ES-I3 (cell line): ENCODE results near the gene GPR82.

ENCODE experiments used
- H3K36me3 ChIP-seq: 2 replicates; pipeline ENCODE4 v1.6.1; 2013; ENCODE audit warnings: mild to moderate bottlenecking, low read length, control low read depth, moderate library complexity; ENCODE audit not compliant: insufficient read depth
- H3K4me1 ChIP-seq: 2 replicates; pipeline ENCODE4 v1.6.1; 2013; ENCODE audit warnings: mild to moderate bottlenecking, control low read depth, low read length; ENCODE audit not compliant: insufficient read depth
- H3K9ac ChIP-seq: 2 replicates; pipeline ENCODE4 v1.6.1; 2013; ENCODE audit warnings: low read depth, mild to moderate bottlenecking, low read length, moderate library complexity
- H3K9me3 ChIP-seq: 2 replicates; pipeline ENCODE4 v1.6.1; 2013; ENCODE audit warnings: mild to moderate bottlenecking, low read length, moderate library complexity; ENCODE audit not compliant: control insufficient read depth, insufficient read depth

The GPR82 gene

DNA sequence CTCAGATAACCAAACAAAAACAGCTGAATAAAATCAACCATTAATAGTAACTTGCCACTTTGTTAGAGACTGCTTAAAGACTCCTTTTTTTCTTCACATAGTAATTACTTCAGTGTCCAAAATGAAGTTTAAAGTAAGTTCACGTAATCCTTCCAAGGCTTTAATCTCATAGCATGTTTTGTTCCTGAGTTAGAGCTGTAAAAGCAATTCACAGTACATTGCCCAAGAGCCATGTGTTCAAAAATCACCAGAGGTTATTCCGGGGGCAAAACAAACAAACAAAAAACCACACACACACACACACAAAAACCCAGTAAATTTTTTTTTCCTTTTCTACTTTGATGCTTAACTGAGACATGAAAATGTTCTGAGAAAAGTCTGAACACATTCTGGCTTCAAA is 6.1 kb downstream of the GPR82 start:
- no peaks in the 10 kb centered on the region for H3K9me3 ChIP-seq
- no peaks in the 10 kb centered on the region for H3K4me1 ChIP-seq
- no peak overlapping the region for H3K9ac ChIP-seq
- H3K36me3 ChIP-seq = no peaks in the 10 kb centered on the region; the same call in 1 of the 2 replicates

- no peaks in the 10 kb centered on the region for H3K4me1 ChIP-seq
- H3K9ac ChIP-seq = no peak overlapping the region
- no peaks in the 10 kb centered on the region; the same call in 1 of the 2 replicates for H3K36me3 ChIP-seq
- no peaks in the 10 kb centered on the region for H3K9me3 ChIP-seq
Measured at GRCh38 chrX:41732260-41732659, 8.3 kb downstream of the GPR82 start.

DNA sequence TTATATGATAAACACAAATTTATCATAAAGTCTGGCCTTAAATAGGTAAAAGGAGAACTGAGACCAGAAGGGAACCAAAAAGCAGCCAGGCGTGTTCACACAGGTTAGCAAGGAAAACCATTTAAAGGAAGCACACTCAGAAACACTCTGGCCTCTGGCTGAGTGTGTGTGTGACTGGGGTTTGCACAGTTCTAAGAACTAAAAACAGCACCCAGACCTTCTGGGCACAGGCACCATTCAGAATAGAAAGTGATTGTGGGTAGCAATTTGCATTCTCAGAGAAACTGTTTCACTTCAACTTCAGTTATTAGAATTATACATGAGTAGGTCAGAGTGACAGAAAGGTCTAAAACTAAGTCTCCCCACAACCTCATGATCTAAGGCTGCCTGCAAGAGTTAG is 10.0 kb downstream of the GPR82 start:
- Histone ChIP-seq H3K36me3 (no peaks in the 10 kb centered on the region; the same call in 1 of the 2 replicates), H3K4me1 (peaks cover under 1% of the 10 kb centered on the region; the same call in 1 of the 2 replicates), H3K9ac (no peak overlapping the region), H3K9me3 (no peaks in the 10 kb centered on the region)

GRCh38 chrX:41734530-41734929 is 10.5 kb downstream of the GPR82 start:
- Histone ChIP-seq H3K9ac (no peak overlapping the region), H3K36me3 (no peaks in the 10 kb centered on the region; the same call in 1 of the 2 replicates), H3K9me3 (no peaks in the 10 kb centered on the region), H3K4me1 (peaks cover 6% of the 10 kb centered on the region)

DNA sequence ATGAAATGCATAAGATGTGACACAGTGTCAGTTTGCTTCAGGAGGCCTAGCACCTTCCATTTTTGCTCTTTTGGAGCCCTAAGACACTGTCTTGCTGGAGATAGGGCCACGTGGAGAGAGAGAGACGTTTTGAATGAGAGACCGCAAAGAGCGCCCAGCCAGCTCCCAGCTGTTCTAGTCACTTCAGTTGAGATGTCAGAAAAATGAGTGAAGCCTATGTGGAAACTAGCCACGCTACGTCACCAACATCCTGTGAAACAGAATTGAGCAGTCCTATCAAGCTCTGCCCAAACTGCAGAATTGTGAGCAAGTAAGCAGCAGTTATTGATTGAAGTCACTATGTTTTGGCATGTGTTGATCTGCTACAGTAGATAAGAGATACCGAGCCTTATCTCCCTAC is 13.1 kb downstream of the GPR82 start:
- no peaks in the 10 kb centered on the region for H3K9me3 ChIP-seq
- no peaks in the 10 kb centered on the region; the same call in 1 of the 2 replicates for H3K36me3 ChIP-seq
- H3K4me1 ChIP-seq = peaks cover 20% of the 10 kb centered on the region
- H3K9ac ChIP-seq = no peak overlapping the region

- Histone ChIP-seq H3K9ac (no peak overlapping the region), H3K4me1 (peaks cover 20% of the 10 kb centered on the region), H3K36me3 (no peaks in the 10 kb centered on the region), H3K9me3 (no peaks in the 10 kb centered on the region)
Measured at GRCh38 chrX:41739871-41740270, 15.9 kb downstream of the GPR82 start.

DNA sequence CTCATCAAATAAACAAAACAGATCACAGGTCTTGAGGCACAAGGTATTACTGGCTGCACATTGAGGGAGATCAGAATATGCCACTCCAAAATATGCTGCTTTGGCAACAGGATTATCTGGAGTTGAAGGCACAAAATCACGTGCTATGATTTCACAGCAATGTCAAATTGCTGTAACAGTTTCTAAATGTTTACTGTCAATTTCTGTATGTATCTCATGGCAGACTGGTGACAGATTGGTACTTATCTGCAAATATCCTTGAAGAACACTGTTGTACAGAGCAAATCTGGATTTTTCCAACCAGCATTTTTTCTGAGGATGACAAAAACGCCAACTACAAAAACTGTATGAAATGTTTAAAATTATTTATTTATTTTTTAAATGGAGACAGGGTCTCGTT is 26.7 kb downstream of the GPR82 start:
- Histone ChIP-seq H3K36me3 (no peaks in the 10 kb centered on the region), H3K4me1 (no peaks in the 10 kb centered on the region), H3K9me3 (no peaks in the 10 kb centered on the region), H3K9ac (no peak overlapping the region)

- Histone ChIP-seq H3K36me3 (no peaks in the 10 kb centered on the region), H3K9ac (no peak overlapping the region), H3K4me1 (peaks cover 6% of the 10 kb centered on the region; the same call in 1 of the 2 replicates), H3K9me3 (no peaks in the 10 kb centered on the region)
Measured at GRCh38 chrX:41758401-41758800, 34.4 kb downstream of the GPR82 start.

GRCh38 chrX:41759817-41760216 is 35.8 kb downstream of the GPR82 start:
- H3K9me3 ChIP-seq = no peaks in the 10 kb centered on the region
- H3K9ac ChIP-seq = no peak overlapping the region
- H3K36me3 ChIP-seq = no peaks in the 10 kb centered on the region
- H3K4me1 ChIP-seq = peaks cover 6% of the 10 kb centered on the region; the same call in 1 of the 2 replicates

- H3K4me1 ChIP-seq = peaks cover 6% of the 10 kb centered on the region; the same call in 1 of the 2 replicates
- no peaks in the 10 kb centered on the region for H3K36me3 ChIP-seq
- H3K9ac ChIP-seq = no peak overlapping the region
- no peaks in the 10 kb centered on the region for H3K9me3 ChIP-seq
Measured at GRCh38 chrX:41761169-41761568, 37.2 kb downstream of the GPR82 start.

- Histone ChIP-seq H3K4me1 (peaks cover 6% of the 10 kb centered on the region; the same call in 1 of the 2 replicates), H3K36me3 (no peaks in the 10 kb centered on the region), H3K9me3 (no peaks in the 10 kb centered on the region), H3K9ac (no peak overlapping the region)
Measured at GRCh38 chrX:41761702-41762101, 37.7 kb downstream of the GPR82 start.

- Histone ChIP-seq H3K36me3 (no peaks in the 10 kb centered on the region; the same call in 1 of the 2 replicates), H3K4me1 (0 out of 2 replicates have a peak, but pooled peaks cover 4% of the 10 kb centered on the region), H3K9ac (no peak overlapping the region), H3K9me3 (no peaks in the 10 kb centered on the region)
Measured at GRCh38 chrX:41779030-41779564, 55.1 kb downstream of the GPR82 start.
